Measurements from ENCODE around the gene GRHL1. TPM values are rescaled to one million over a fixed set of nuclear protein-coding genes. Genes with fewer than 3 reads are reported as not detected.

GRHL1 gene, protein sequence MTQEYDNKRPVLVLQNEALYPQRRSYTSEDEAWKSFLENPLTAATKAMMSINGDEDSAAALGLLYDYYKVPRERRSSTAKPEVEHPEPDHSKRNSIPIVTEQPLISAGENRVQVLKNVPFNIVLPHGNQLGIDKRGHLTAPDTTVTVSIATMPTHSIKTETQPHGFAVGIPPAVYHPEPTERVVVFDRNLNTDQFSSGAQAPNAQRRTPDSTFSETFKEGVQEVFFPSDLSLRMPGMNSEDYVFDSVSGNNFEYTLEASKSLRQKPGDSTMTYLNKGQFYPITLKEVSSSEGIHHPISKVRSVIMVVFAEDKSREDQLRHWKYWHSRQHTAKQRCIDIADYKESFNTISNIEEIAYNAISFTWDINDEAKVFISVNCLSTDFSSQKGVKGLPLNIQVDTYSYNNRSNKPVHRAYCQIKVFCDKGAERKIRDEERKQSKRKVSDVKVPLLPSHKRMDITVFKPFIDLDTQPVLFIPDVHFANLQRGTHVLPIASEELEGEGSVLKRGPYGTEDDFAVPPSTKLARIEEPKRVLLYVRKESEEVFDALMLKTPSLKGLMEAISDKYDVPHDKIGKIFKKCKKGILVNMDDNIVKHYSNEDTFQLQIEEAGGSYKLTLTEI
- under 0.01 TPM in 1 of 2 replicates, not detected in the other for total RNA-seq

DNA sequence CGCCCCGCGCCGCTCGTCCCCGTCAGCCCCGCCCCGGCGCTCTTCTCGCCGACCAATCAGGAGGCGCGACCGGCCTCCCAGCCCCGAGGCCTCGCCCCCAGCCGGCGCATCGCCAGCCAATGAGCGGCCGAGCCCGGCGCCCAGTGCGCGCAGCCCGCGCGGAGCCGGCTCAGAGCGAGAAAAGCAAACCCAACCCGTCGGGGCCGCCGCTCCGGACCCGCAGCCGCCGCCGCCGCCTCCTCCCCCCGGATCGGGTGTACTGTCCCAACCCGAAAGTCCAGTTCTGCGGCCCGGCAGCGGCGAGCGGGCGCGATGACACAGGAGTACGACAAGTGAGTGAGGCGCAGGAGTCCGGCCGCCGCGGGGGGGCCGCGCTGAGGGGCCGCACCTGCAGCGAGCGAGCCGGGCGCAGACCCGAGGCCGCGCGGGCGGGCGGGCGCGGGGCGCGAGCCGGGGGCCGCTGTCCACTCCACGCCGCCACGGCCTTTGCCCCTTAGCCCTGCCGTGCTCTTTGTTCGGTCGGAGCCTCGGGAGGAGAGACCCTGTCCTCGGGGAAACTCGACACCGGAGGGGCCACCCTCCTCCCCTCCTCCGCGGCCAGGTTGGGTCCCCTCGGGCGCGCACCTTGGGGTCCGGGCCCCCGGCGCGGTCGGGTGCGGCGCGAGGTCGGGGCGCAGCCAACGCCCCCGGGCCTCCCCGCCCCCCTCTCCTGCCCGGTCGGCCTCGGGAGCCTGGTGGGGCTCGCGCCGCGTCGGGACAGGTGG lies at the start of gene GRHL1:
Gene GRHL1, plus strand, starts transcription at position 172 of the 764 bp plus-strand sequence. Its CDS starts 141 bp downstream, at position 313.

DNA sequence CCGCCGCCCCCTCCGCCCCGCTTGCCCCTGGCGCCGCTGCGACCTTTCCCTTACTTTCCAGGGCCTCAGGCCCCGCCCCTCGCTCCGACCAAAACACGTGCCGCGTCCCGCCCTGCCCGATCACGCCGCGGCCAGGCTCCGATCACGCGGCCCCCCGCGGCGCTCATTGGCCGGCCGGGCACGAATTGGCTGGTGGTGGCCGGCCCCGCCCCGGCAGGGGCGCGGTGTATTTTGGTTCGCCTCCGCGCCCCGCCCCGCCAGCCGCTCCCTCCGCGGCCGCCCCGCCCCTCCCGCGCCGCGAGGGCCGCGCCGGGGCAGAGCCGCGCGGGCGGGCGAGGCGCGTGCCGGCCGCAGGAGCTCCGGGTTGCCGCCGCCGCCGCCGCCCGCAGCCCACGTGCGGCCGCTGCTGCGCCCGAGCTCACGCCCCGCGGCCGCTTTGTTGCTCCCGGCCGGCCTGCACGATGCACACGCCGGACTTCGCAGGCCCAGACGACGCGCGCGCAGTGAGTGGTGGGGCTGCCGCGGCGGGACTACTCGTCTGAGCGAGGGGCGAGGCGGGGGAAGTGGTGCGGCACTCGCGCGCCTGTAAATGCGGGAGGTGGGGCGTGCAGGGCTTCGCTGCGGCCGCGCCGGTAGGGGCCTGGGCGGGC lies 91.9 kb downstream of the GRHL1 start, which contains the start of gene KLF11:
Gene KLF11, plus strand, starts transcription at position 295 of the 650 bp plus-strand sequence. Its CDS starts 167 bp downstream, at position 462.

Other genes starting within 250 kb of the GRHL1 start
- gene TAF1B, start 108.2 kb upstream of the GRHL1 start, total RNA-seq: 9.5 and 23.2 TPM in 2 replicates
- 1.8 and 2.0 TPM in 2 replicates for gene KLF11, start 91.9 kb downstream of the GRHL1 start, total RNA-seq
- 1.2 TPM in 1 of 2 replicates, not detected in the other for gene CYS1, start 128.7 kb downstream of the GRHL1 start, total RNA-seq
- gene RRM2, start 171.0 kb downstream of the GRHL1 start, total RNA-seq: 95.7 and 98.9 TPM in 2 replicates

All from myometrial cell (primary cell).